DND-41 (cell line): Measurements from ENCODE around the gene IKBKG.
"Not testable (repeated sequence)": the region's sequence is repeated elsewhere in the genome, so short reads cannot be mapped to it uniquely, and the experiment has no call there.

Experiments
- EZH2 ChIP-seq: IDR thresholded peaks from 3 replicates; pipeline ENCODE4 v1.6.1; 2012; ENCODE audit warnings: borderline replicate concordance, low read depth, mild to moderate bottlenecking, moderate library complexity, low read length, inconsistent platforms; ENCODE audit not compliant: severe bottlenecking
- TF ChIP-seq, protein P1 (sequence below): IDR thresholded peaks from 2 replicates; pipeline ENCODE4 v1.5.1; 2012; ENCODE audit warnings: borderline replicate concordance, low read length, moderate library complexity, mild to moderate bottlenecking; ENCODE audit not compliant: poor library complexity, severe bottlenecking; ENCODE audit errors: extremely low read depth

- TF ChIP-seq, protein P1, sequence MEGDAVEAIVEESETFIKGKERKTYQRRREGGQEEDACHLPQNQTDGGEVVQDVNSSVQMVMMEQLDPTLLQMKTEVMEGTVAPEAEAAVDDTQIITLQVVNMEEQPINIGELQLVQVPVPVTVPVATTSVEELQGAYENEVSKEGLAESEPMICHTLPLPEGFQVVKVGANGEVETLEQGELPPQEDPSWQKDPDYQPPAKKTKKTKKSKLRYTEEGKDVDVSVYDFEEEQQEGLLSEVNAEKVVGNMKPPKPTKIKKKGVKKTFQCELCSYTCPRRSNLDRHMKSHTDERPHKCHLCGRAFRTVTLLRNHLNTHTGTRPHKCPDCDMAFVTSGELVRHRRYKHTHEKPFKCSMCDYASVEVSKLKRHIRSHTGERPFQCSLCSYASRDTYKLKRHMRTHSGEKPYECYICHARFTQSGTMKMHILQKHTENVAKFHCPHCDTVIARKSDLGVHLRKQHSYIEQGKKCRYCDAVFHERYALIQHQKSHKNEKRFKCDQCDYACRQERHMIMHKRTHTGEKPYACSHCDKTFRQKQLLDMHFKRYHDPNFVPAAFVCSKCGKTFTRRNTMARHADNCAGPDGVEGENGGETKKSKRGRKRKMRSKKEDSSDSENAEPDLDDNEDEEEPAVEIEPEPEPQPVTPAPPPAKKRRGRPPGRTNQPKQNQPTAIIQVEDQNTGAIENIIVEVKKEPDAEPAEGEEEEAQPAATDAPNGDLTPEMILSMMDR: not testable (repeated sequence)
- TF ChIP-seq EZH2: not testable (repeated sequence)
These were observed 35.6 kb downstream of the IKBKG start for GRCh38 chrX:154582994-154583393.
